ENCODE results near the gene DCC. TPM values are rescaled to one million over a fixed set of nuclear protein-coding genes. Genes with fewer than 3 reads are reported as not detected.

DCC gene
- total RNA-seq, 1 experiment from 2014 or later: not detected

DNA sequence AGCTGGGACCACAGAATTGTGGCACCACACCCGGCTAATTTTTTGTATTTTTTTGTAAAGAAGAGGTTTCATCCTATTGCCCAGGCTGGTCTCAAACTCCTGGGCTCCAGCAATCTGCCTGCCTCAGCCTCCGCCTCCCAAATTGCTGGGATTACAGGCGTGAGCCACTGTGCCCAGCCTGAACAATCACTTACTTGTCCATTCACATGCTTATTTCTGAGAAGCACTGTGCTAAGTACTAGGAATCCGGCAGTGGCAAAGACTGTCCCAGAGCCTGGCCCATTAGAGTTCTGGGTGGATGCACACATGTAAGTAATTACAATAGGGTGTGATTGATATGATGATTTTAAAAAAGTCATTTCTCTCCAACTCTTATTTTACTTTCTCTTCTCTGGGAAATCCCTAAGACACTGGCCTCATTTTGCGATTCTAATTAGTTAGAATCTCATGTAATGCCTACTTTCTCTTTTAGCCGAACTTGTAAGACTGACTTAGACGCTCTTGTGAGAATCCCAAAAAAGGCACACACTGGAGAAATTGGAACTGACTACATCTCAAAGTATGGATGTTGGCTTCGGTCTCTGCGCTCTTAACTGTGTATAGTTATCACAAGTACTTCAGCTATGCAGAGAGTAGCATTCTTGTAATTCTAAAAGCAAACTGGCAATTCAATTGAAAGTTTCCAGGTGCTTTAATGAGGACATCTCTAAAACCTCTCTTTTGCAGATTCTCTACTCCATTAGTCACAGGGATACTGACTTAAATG, 567.7 kb downstream of the DCC start:
- TF ChIP-seq EZH2 (IDR thresholded peaks at IDR 0.05; ENCODE audit: low read depth): no peak
- TF ChIP-seq CTCF (conservative IDR thresholded peaks at IDR 0.05): no peak
- intact Hi-C loops (cut with micrococcal nuclease; ENCODE audit: unreplicated experiment): no loop called here
- no peak for DNase-seq
- H3K79me2 ChIP-seq (ENCODE audit: low read depth): no peaks in the 10 kb centered on the region
- no TSS peak for BruUV-seq (replicated peaks)
- no peaks in the 10 kb centered on the region for H3F3A ChIP-seq (ENCODE audit: insufficient read depth, low read depth)
- H4K20me1 ChIP-seq (ENCODE audit: insufficient read depth): no peaks in the 10 kb centered on the region; the same call in 1 of the 2 replicates
- H3K9me3 ChIP-seq (ENCODE audit: insufficient read depth, low read depth): no peaks in the 10 kb centered on the region
- H3K4me1 ChIP-seq (replicated peaks; ENCODE audit: insufficient read depth): no peaks in the 10 kb centered on the region
- H3K27me3 ChIP-seq (ENCODE audit: insufficient read depth, low read depth): no peaks in the 10 kb centered on the region
- no peaks in the 10 kb centered on the region for H3K36me3 ChIP-seq (ENCODE audit: low read depth)
- H3K4me3 ChIP-seq: 0 out of 2 replicates have a peak overlapping the region, but pooled peaks have one; percentile 8
- POLR2A ChIA-PET (ENCODE audit: unreplicated experiment): no interaction called here
- H3K9me2 ChIP-seq (ENCODE audit: insufficient read depth): no peaks in the 10 kb centered on the region
- CTCF ChIA-PET: no interaction called here
- H3K27ac ChIP-seq: no peak overlapping the region
- H3K4me2 ChIP-seq: 0 out of 2 replicates have a peak overlapping the region, but pooled peaks have one; percentile 19
- no peak overlapping the region for H2AFZ ChIP-seq

DNA sequence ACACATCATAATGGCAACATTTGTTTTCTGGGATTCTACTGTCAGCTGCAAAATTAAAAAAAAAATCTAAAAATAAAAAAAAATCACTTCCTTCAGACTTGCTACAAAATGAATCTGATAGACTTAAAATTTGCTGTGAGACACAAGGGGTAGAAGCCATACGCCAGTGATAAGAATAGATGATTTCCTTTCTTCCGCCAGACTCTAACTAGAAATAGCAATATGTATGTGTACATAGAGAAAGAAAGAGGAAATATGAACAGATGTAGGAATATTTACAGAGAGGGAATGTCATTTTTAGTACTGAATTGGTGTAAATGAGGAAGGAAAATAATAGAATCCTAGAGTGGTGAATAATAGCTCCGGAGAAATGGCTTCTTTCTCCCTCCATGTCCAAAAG, 574.2 kb downstream of the DCC start:
- no TSS peak for BruUV-seq (replicated peaks)
- H3K9me3 ChIP-seq (ENCODE audit: insufficient read depth, low read depth): no peaks in the 10 kb centered on the region
- intact Hi-C loops (cut with micrococcal nuclease; ENCODE audit: unreplicated experiment): no loop called here

GRCh38 chr18:52920665-52921064, 580.7 kb downstream of the DCC start:
- CTCF ChIA-PET: no interaction called here
- H3K27ac ChIP-seq: no peak overlapping the region
- no peaks in the 10 kb centered on the region for H3K79me2 ChIP-seq (ENCODE audit: low read depth)

More for the DNA sequence above, 574.2 kb downstream of the DCC start:
- TF ChIP-seq CTCF (conservative IDR thresholded peaks at IDR 0.05) (no peak), EZH2 (IDR thresholded peaks at IDR 0.05; ENCODE audit: low read depth) (no peak)
- Histone ChIP-seq H3K4me2 (no peak overlapping the region), H3F3A (ENCODE audit: insufficient read depth, low read depth) (no peaks in the 10 kb centered on the region), H3K9me2 (ENCODE audit: insufficient read depth) (no peaks in the 10 kb centered on the region), H3K27ac (no peak overlapping the region), H3K79me2 (ENCODE audit: low read depth) (no peaks in the 10 kb centered on the region), H3K36me3 (ENCODE audit: low read depth) (no peaks in the 10 kb centered on the region), H3K4me1 (replicated peaks; ENCODE audit: insufficient read depth) (no peaks in the 10 kb centered on the region), H2AFZ (no peak overlapping the region), H3K4me3 (no peak overlapping the region), H4K20me1 (ENCODE audit: insufficient read depth) (no peaks in the 10 kb centered on the region; the same call in 1 of the 2 replicates), H3K27me3 (ENCODE audit: insufficient read depth, low read depth) (no peaks in the 10 kb centered on the region)
- ChIA-PET POLR2A (ENCODE audit: unreplicated experiment) (no interaction called here), CTCF (no interaction called here)
- no peak for DNase-seq

More at GRCh38 chr18:52920665-52921064, 580.7 kb downstream of the DCC start:
- H3K4me1 ChIP-seq (replicated peaks; ENCODE audit: insufficient read depth): no peaks in the 10 kb centered on the region
- no peak overlapping the region for H3K4me2 ChIP-seq
- H3F3A ChIP-seq (ENCODE audit: insufficient read depth, low read depth): no peaks in the 10 kb centered on the region
- no peak overlapping the region for H3K4me3 ChIP-seq
- no peaks in the 10 kb centered on the region for H4K20me1 ChIP-seq (ENCODE audit: insufficient read depth)
- no peaks in the 10 kb centered on the region for H3K36me3 ChIP-seq (ENCODE audit: low read depth)
- intact Hi-C loops (cut with micrococcal nuclease; ENCODE audit: unreplicated experiment): no loop called here
- TF ChIP-seq EZH2 (IDR thresholded peaks at IDR 0.05; ENCODE audit: low read depth): no peak
- no peak for TF ChIP-seq CTCF (conservative IDR thresholded peaks at IDR 0.05)
- POLR2A ChIA-PET (ENCODE audit: unreplicated experiment): no interaction called here
- H2AFZ ChIP-seq: no peak overlapping the region
- no TSS peak for BruUV-seq (replicated peaks)
- H3K27me3 ChIP-seq (ENCODE audit: insufficient read depth, low read depth): no peaks in the 10 kb centered on the region
- no peaks in the 10 kb centered on the region for H3K9me2 ChIP-seq (ENCODE audit: insufficient read depth)
- DNase-seq: no peak
- no peaks in the 10 kb centered on the region for H3K9me3 ChIP-seq (ENCODE audit: insufficient read depth, low read depth)

Data from PC-9 (cell line).